Neural cell (in vitro differentiated cells): ENCODE data around the gene BARHL2. TPM values are rescaled to one million over a fixed set of nuclear protein-coding genes. Genes with fewer than 3 reads are reported as not detected.

Experiments used
- H2AFZ ChIP-seq: fragments of 200-600, 300-800 bp; sonication (generic), shearing (Covaris generic); 2 replicates; pipeline ENCODE4 v1.6.0; 2014; ENCODE audit warnings: low read depth, mild to moderate bottlenecking, antibody characterized with exemption, low read length, moderate library complexity
- H3F3A ChIP-seq: fragments of 200-600 bp; shearing (Covaris generic); 2 replicates; pipeline ENCODE4 v1.6.1; 2016; ENCODE audit warnings: mild to moderate bottlenecking, moderate library complexity, mixed read lengths, antibody characterized with exemption, low read length; ENCODE audit not compliant: insufficient read depth, poor library complexity, severe bottlenecking
- H3K27ac ChIP-seq: fragments of 200-600, 300-800 bp; sonication (generic), shearing (Covaris generic); 2 replicates; pipeline ENCODE4 v1.5.1; 2014; ENCODE audit warnings: mild to moderate bottlenecking, low read length, moderate library complexity
- H3K27me3 ChIP-seq: fragments of 300-800, 200-600 bp; sonication (generic), shearing (Covaris generic); 2 replicates; pipeline ENCODE4 v1.6.0; 2014; ENCODE audit warnings: mild to moderate bottlenecking, low read depth, low read length, moderate library complexity; ENCODE audit not compliant: insufficient read depth
- H3K36me3 ChIP-seq: fragments of 300-800, 200-600 bp; sonication (generic), shearing (Covaris generic); 2 replicates; pipeline ENCODE4 v1.5.1; 2014; ENCODE audit warnings: mild to moderate bottlenecking, antibody characterized with exemption, low read length, moderate library complexity; ENCODE audit not compliant: insufficient read depth
- H3K4me2 ChIP-seq: fragments of 300-800, 200-600 bp; sonication (generic), shearing (Covaris generic); 2 replicates; pipeline ENCODE4 v1.6.0; 2014; ENCODE audit warnings: mild to moderate bottlenecking, low read length
- H3K4me3 ChIP-seq: fragments of 300-800, 200-600 bp; sonication (generic), shearing (Covaris generic); 2 replicates; pipeline ENCODE4 v1.5.1; 2014; ENCODE audit warnings: mild to moderate bottlenecking, low read length, moderate library complexity
- H3K79me2 ChIP-seq: fragments of 200-600 bp; shearing (Covaris generic); replicated peaks from 2 replicates; pipeline ENCODE4 v1.6.0; 2014; ENCODE audit warnings: mild to moderate bottlenecking, low read length, moderate library complexity; ENCODE audit not compliant: insufficient read depth
- H3K9ac ChIP-seq: fragments of 300-800, 200-600 bp; sonication (generic), shearing (Covaris generic); 2 replicates; pipeline ENCODE4 v1.6.1; 2016; ENCODE audit warnings: mild to moderate bottlenecking, low read length, mixed read lengths
- H3K9me2 ChIP-seq: fragments of 200-600 bp; shearing (Covaris generic); 2 replicates; pipeline ENCODE4 v1.6.1; 2016; ENCODE audit warnings: mild to moderate bottlenecking, low read length, mixed read lengths; ENCODE audit not compliant: insufficient read depth
- H3K9me3 ChIP-seq: fragments of 200-600, 300-800 bp; sonication (generic), shearing (Covaris generic); 2 replicates; pipeline ENCODE4 v1.6.1; 2016; ENCODE audit warnings: mild to moderate bottlenecking, mixed run types, low read length, moderate library complexity, mixed read lengths
- H4K20me1 ChIP-seq: fragments of 200-600 bp; shearing (Covaris generic); 2 replicates; pipeline ENCODE4 v1.6.1; 2016; ENCODE audit warnings: mild to moderate bottlenecking, mixed run types; ENCODE audit not compliant: insufficient read depth
- CTCF ChIP-seq: fragments of 450-650 bp; IDR thresholded peaks from 2 replicates; pipeline ENCODE4 v1.5.1; 2014; ENCODE audit warnings: antibody characterized with exemption, mild to moderate bottlenecking, moderate library complexity; ENCODE audit not compliant: poor library complexity, severe bottlenecking
- RAD21 ChIP-seq: fragments of 450-650 bp; conservative IDR thresholded peaks from 2 replicates; pipeline ENCODE4 v1.6.1; 2014; ENCODE audit warnings: antibody characterized with exemption, mild to moderate bottlenecking, moderate library complexity
- REST ChIP-seq: IDR thresholded peaks from 2 replicates; pipeline ENCODE4 v1.6.1; 2012; ENCODE audit warnings: borderline replicate concordance
- SMC3 ChIP-seq: fragments of 450-650 bp; conservative IDR thresholded peaks from 2 replicates; pipeline ENCODE4 v1.6.1; 2014; ENCODE audit warnings: antibody characterized with exemption, mild to moderate bottlenecking, moderate library complexity; ENCODE audit not compliant: poor library complexity
- TAF1 ChIP-seq: IDR thresholded peaks from 2 replicates; pipeline ENCODE4 v1.6.1; 2012; ENCODE audit warnings: low read depth
- polyA plus RNA-seq: library from polyadenylated mRNA; depleted of rRNA; stranded (reverse); fragments of >200 nt; gene quantifications from 2 replicates; pipeline ENCODE4 v1.2.3, GENCODE V29; 2014

Gene BARHL2
- polyA plus RNA-seq, 1 donor from 2014 or later, result not detected

- no peak overlapping the region for H3K9ac ChIP-seq
- peaks cover 100% of the 10 kb centered on the region for H3K27me3 ChIP-seq
- no peak overlapping the region for H3K4me3 ChIP-seq
- H3F3A ChIP-seq, result no peaks in the 10 kb centered on the region
- H3K36me3 ChIP-seq, result no peaks in the 10 kb centered on the region
- no peaks in the 10 kb centered on the region for H3K9me3 ChIP-seq
- H3K4me2 ChIP-seq, result no peak overlapping the region
- no peak overlapping the region for H3K27ac ChIP-seq
- H3K79me2 ChIP-seq, result no peaks in the 10 kb centered on the region
- no peaks in the 10 kb centered on the region for H3K9me2 ChIP-seq
- no peaks in the 10 kb centered on the region for H4K20me1 ChIP-seq
- no peak overlapping the region for H2AFZ ChIP-seq
- TF ChIP-seq REST, result no peak
- no peak for TF ChIP-seq SMC3
- TF ChIP-seq CTCF, result no peak
- TF ChIP-seq RAD21, result no peak
Measured at GRCh38 chr1:90723590-90724108, 6.5 kb upstream of the BARHL2 start.

GRCh38 chr1:90722874-90723589 lies 5.9 kb upstream of the BARHL2 start:
- TF ChIP-seq REST (no peak), TAF1 (no peak)
- H4K20me1 ChIP-seq, result no peaks in the 10 kb centered on the region
- H3K79me2 ChIP-seq, result no peaks in the 10 kb centered on the region
- no peak overlapping the region for H2AFZ ChIP-seq
- H3K27me3 ChIP-seq, result peaks cover 100% of the 10 kb centered on the region
- H3K9me2 ChIP-seq, result no peaks in the 10 kb centered on the region
- no peak overlapping the region for H3K27ac ChIP-seq
- H3K36me3 ChIP-seq, result no peaks in the 10 kb centered on the region
- no peak overlapping the region for H3K4me2 ChIP-seq
- no peak overlapping the region for H3K4me3 ChIP-seq
- H3K9me3 ChIP-seq, result no peaks in the 10 kb centered on the region
- H3K9ac ChIP-seq, result no peak overlapping the region
- no peaks in the 10 kb centered on the region for H3F3A ChIP-seq
